Gastrocnemius medialis (tissue), 4 donors: ENCODE results near the gene RBM33.

ENCODE experiments used
- POLR2A ChIP-seq, 2 donors: fragments of 450-650 bp; IDR thresholded peaks; one replicate each; pipeline ENCODE4 v1.6.1; 2017; ENCODE audit warnings: antibody characterized with exemption in 2 of 2, mild to moderate bottlenecking in 2 of 2, moderate library complexity in 2 of 2
- TF ChIP-seq, protein P1 (sequence below), 5 experiments: fragments of 450-650 bp in 3 of 5; fragments of 200-600 bp in 2 of 5; sonication (generic) in 2 of 5; IDR thresholded peaks in 4 of 5; conservative IDR thresholded peaks in 1 of 5; 1 replicate in 4 of 5; 2 replicates in 1 of 5; pipeline ENCODE4 v1.5.1; 2016 to 2019; ENCODE audit warnings: antibody characterized with exemption in 5 of 5, mild to moderate bottlenecking in 3 of 5, moderate library complexity in 3 of 5

DNA sequence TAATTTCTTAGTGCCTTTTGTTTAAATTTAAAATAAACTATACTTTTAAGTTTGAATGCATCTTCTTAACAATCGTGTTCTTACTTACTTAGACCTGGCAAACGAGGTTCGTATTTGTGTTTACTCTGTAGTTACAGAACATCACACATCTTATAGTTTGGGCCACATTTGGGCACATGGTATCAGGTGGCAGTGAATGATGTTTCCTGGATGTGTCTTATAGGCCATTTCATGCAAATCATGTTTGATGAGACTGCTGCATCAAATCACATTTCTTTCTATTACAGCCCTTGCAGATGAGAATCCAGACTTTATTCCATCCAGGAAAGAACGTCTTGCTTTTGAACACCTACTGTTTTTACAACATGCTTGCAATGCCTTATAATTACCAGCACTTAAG, 78.5 kb downstream of the RBM33 start:
- TF ChIP-seq, protein P1, sequence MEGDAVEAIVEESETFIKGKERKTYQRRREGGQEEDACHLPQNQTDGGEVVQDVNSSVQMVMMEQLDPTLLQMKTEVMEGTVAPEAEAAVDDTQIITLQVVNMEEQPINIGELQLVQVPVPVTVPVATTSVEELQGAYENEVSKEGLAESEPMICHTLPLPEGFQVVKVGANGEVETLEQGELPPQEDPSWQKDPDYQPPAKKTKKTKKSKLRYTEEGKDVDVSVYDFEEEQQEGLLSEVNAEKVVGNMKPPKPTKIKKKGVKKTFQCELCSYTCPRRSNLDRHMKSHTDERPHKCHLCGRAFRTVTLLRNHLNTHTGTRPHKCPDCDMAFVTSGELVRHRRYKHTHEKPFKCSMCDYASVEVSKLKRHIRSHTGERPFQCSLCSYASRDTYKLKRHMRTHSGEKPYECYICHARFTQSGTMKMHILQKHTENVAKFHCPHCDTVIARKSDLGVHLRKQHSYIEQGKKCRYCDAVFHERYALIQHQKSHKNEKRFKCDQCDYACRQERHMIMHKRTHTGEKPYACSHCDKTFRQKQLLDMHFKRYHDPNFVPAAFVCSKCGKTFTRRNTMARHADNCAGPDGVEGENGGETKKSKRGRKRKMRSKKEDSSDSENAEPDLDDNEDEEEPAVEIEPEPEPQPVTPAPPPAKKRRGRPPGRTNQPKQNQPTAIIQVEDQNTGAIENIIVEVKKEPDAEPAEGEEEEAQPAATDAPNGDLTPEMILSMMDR (IDR thresholded peaks at IDR 0.05 in 4 of 5, conservative IDR thresholded peaks at IDR 0.05 in 1 of 5), result no peak
- no peak for TF ChIP-seq POLR2A (IDR thresholded peaks at IDR 0.05)
